HG03354 (cell line): Measurements from ENCODE around the gene ANKRD11.
"Not testable (repeated sequence)": the region's sequence is repeated elsewhere in the genome, so short reads cannot be mapped to it uniquely, and the experiment has no call there.

Source experiments
- ATAC-seq: cut with Tn5 transposase; IDR thresholded peaks from one replicate; pipeline ENCODE4 v1.9.1; 2021; ENCODE audit warnings: mild to moderate bottlenecking; ENCODE audit not compliant: unreplicated experiment, poor library complexity, severe bottlenecking

The ANKRD11 gene

DNA sequence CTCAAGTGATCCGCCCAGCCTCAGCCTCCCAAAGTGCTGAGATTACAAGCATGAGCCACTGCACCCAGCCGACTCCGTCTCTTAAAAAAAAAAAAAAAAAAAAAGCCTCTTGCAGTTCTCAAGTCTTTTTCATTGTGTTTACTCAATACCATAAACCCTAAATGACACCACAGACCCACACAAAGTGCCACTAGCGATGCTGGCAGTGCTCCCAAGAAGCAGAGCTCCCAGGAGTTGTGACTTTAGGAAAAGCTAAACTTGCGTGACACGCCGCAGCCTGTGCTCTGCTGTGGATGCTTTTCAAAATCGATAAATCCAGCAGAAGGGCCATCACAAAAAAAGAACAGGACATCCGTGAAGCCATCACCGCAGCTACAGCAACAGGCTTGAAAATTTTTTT, 114.7 kb downstream of the ANKRD11 start:
- ATAC-seq, result no peak

DNA sequence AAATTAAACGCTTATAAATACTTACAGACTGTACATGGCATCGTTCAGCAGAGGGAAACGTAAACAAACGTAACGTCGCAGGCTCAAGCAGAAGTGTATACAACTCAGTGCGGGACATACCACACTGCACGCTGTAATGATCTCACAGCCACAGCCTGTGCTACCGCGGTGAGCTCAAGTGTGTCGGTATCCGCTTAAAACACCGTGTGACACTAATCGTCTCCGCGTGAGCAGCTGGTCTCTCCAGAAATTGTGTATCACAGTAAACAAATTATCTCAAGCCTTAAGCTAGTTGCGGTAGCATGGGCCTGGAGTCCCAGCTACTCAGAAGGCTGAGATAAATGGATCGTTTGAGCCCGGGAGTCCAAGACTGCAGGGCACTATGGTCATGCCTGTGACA, 115.3 kb downstream of the ANKRD11 start:
- ATAC-seq, result peak; percentile 55

- no peak for ATAC-seq
Observed at GRCh38 chr16:89374393-89374960, 115.9 kb downstream of the ANKRD11 start.

DNA sequence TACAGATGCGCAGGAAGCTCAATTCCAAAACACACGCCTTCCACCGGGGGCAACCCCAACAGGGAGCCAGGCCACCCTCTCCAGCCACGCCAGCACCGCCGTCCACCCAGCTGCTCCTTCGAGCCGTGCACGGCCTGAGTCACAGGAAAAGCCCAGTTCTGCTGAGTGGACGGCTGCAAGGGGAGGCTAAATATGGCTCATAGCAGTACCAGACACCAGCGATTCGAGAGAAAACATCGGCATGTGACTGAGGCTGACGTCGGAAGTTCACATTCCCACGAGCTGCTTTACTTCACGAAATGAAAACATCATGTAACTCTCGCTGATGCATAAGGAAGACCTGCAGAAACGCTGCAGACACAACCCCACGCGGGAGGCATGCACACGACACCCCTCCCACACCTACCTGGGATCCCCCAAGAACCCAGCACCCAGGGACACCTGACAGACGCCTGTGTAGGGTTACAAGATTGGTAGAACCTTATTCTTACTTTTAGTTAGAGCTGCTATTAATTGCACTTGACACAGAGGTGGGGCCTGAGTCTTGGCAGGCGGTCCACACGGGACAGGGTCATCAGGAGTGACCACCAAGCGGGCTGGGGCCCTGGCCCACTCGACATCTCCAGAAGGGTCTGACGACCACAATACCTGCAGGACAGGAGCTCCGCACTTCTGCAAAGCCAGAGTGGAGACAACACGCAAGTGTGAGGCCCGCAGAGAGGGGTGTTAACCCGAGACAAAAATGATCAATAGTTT, 116.8 kb downstream of the ANKRD11 start:
- ATAC-seq, result no peak

DNA sequence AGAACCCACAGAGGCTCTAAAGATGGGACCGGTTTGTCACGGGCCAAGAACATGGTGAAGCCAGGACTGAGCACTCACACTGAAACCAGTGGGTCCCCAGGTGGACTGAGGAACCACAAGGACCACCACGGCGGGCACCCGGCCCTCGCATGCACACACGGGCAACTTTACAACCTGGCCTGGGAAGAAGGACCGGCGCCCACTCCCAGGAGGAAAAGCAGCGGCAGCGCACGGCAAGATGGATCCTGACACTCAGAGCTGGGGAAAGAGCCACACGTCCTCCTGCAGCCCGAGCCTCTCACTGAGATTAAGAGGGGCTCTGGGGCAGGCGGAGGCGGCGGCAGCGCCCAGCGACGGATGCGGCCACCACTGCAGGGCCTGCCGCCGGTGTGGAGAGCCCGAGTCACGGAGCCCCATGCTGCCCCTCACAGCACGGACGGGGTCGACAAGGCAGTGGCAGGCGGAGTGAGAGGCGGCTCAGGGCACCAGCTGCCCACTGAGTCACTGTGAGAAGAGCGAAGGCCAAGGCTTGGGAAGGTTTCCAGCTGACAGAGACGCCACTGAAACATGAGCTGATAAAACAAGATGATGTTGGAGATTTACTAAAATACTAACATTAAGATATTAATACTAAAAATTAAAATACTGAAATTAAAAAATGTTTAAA, 118.3 kb downstream of the ANKRD11 start:
- ATAC-seq, result no peak

DNA sequence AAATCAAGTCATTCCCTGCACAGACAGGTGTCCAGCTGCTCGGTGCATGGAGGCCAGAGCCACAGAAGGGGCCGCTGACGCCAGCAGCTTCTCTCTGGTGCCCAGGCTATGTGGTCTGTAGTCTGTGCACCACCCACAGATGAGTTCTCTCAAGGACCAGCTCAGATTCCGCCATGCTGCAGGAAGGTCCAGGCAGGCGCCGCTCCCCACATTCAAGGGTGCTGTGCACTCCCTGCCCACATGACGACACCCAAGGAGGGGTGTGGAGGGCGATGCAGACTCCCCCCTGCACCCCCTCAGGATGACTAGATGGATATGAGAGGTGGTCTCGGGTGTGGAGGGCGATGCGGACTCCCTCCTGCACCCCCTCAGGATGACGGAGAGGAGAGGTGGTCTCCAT, 119.0 kb downstream of the ANKRD11 start:
- no peak for ATAC-seq

DNA sequence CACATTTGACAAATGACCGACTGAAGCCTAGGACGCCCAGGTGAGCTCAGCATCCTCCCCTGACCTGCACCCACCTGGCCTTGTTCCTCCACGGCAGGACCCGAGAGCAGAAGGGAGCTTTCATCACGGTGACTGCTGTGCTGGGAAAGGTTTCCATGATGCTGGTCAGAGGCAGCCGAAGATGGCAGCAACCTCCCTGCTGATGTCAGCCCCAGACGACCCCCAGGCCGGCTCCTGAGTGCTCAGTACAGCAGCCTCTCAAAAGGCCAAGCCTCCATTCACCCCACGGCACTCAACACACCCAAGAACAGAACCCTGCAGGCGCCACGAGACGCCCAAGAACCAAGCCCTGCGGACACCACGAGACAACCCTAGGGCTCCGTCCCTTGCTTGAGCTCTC, 119.8 kb downstream of the ANKRD11 start:
- no peak for ATAC-seq

DNA sequence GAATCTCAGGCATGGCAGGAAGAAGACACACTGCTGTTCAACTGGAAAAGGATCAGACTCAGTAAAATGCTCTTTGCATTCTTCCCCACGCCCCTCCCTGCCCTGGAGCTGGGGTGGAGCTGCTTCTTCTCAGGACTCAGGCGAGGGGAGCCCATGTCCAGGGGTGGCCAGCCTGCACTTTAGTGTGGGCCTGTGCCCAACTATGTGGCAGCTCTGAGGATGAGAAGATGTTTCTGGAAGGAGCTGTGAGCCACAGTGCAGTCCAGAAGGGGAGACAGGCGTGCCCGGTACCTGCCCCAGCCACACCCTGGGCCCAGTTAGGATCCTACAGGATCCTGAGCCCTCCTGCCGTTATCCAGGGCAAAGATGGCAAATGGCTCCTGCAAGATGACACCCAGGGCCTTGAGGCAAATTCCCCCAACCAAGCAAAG, 120.3 kb downstream of the ANKRD11 start:
- no peak for ATAC-seq

DNA sequence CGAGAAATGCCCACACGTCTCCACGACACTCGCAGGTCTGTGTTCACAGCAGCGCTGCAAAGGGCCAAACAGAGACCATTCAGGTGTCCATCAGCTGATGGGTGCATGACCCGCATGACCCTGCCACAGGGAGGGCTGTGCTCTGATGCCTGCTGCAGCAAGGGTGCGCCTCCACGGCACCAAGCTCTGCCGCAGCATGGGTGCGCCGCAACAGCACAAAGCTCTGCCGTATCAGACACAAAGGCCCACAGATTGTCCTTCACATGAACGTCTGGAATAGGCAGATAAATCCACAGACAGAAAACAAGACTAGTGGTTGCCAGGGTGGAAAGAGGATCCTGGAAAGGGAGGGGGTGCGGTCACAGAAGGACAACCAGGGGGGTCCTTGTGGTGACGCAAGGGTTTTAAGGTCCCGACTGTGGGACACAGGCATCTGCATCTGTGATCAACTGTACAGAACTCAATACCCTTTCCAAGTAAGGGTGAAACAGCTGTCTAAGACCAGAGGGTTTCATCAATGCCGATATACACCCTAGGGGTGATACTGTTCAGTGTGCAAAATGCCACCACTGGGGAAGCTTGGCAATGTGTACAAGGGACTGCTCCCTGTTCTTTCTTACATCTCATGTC, 121.0 kb downstream of the ANKRD11 start:
- ATAC-seq, result no peak

DNA sequence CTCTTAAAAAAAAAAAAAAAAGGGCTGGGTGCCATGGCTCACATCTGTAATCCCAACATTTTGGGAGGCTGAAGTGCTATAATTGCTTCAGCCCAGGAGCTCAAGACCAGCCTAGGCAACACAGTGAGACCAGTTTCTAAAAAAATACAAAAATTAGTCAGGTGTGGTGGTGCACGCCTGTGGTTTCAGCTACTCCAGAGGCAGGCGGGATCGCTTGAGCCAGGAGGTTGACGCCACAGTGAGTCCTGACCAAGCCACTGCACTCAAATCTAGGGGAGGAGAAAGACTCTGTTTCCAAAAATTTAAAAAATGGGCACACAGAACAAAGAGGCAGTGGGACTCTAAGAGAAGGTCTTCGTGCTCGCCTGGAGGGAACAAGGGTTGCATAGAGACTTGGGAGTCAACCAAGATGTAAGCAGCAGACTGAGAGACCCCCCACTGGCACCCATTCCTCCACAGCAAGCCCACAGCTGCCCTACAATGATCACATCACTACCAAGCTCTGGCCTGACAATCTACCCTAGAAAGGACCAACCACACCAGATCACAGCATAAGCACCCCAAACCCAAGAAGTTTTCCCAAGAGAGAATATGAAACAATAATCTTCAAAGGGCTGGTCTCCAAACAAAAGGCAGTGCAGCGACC, 121.6 kb downstream of the ANKRD11 start:
- no peak for ATAC-seq

DNA sequence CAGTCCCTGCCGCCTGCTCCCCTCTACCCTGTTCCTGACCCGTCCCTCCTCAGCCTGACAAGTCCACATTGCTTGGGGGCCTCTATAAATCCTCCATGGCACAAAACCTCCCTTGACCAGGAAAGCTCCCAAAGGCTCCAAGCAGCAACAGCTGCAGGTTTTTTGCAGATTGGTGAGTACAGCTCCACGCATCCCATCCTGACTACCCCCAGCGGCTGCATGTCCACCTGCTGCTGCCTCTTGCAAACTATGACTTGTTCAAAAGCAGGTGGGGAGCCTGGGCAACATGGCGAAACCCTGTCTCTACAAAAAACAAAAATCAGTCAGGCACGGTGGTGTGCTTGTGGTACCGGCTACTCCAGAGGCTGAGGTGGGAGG, 122.8 kb downstream of the ANKRD11 start:
- no peak for ATAC-seq

GRCh38 chr16:89366561-89367537, 123.5 kb downstream of the ANKRD11 start:
- ATAC-seq, result no peak

DNA sequence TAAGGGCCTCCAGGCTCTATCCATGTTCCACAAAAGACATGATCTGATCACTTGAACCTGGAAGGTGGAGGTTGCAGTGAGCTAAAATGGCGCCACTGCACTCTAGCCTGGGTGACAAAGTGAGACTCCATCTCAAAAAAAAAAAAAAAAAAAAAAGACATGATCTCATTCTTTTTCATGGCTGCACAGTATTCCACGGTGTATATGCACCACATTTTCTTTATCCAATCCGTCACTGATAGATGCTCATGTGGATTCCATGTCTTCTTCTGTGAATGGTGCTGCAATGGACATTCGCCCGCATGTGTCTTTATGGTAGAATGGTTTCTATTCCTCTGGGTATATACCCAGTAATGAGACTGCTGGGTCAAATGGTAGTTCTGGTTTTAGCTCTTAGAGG, 124.4 kb downstream of the ANKRD11 start:
- ATAC-seq, result no peak

DNA sequence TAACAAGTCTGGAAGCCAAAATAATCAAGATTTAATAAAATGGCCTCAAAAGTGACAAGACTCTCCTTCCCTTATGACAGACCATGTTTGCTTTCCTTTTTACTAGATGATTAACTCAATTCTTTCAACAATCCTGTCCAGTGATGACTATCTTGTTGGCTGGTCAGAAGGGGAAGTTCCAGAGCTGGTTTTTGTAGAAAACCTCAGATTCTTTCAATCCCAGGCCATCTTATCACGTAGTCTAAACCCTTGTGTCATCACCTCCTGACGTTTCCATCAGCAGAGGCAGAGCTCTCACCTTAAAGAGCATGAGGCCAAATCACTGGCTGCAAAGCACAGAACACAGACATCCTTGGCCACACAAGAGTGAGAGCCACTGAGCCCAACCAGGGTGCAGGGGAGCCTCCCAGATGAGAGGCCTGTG, 125.3 kb downstream of the ANKRD11 start:
- ATAC-seq, result no peak

- ATAC-seq, result no peak
Observed at GRCh38 chr16:89364606-89365005, 125.8 kb downstream of the ANKRD11 start.

DNA sequence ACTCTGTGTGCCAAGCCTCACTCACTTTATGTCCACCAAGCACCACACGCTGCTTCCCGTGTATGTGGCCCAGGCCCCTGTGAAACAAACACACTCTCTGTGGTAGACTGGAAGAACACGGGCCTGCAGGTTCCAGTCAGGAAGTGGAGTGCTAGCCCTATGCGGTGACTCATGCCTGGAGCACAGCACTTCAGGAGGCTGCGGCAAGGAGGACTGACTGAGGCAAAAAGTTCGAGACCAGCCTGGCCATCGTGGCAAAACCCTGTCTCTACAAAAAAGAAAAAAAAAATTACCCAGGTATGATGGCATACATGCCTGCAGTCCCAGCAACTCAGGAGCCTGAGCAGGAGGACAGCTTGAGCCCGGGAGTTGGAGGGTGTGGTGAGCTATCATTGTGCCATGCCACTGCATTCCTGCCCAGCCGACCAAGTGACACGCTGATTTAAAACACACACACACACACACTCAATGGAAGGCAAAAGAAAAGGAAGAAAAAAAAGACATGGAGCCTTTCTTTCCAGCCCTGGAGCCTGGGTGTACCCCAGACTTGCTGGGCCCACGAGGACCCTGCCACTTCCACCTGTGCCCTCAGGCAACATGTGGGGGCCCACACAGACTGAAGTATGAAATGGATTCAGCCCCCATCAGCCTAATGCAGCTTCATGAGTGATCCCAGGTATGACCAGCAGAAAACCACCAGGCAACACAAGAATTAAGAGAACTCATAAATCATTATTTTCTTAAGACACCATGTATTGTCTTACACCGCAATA, 126.6 kb downstream of the ANKRD11 start:
- ATAC-seq, result no peak

DNA sequence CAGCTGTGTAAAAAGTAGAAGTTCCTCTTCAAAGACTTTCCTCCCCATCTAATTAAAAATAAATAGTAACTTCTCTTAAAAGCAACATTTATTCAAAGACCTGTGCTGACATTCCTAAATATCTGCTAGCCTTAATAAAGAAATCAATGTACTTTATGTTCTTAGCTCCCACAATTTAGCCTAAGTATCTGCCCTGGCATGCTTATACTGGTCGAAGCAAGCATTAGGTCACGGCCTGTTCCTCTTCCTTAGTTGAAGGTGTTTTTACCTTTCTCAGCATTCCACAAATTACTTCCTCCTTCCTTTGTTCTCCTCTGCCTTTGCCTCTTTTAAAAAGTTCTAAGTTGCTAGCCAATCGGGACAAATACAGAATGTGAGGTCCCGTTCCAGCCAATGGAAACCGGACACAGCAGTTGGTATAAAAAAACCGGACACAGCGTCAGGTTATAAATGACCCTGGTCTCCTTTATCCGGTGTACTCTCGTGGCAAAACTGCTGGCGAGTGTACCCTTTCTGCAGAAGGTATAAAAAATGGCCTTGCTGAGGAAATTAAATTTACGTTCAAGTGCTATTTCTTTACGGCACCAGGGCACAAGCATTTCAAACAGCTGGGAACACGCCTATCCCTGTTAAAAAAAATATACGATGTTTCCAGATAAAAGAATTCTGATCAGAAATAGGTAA, 127.7 kb downstream of the ANKRD11 start:
- not testable (repeated sequence) for ATAC-seq
